ENCODE measurements around the gene ACTR3.

ACTR3 gene

DNA sequence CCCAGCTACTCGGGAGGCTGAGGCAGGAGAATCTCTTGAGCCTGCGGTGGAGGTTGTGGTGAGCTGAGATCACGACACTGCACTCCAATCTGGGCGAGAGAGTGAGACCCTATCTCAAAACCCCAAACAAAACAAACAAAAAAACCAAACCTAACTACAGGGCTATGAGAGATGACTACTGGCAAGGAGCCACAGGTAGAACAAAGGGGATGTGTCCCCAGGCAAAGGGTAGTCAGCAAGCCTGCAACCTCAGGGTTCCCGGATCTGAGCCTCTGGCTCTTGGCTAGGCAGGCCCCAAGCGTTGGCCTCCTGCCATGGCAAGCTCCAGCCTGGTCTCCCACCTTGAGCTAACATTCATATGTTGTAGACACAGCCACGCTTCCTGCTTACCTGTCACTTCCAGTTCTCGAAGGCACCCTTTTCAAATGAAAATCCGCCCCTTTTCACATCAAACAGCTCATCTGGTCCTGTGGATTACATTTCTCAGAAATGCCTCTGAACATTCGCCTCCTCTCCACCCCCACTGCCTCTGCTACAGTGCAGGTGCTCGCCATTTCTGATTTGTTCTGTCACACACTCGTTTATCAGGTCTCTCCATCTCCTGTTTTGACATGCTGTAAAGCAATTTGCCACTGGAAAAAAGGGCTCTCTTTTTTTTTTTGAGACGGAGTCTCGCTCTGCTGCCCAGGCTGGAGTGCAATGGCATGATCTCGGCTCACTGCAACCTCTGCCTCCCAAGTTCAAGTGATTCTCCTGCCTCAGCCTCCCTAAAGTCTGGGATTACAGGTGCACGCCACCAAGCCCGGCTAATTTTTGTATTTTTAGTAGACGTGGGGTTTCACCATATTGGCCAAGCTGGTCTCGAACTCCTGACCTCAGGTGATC is 13.1 kb upstream of the ACTR3 start:
- peak; percentile 88 for DNase-seq (ENCODE audit: low spot score)

DNA sequence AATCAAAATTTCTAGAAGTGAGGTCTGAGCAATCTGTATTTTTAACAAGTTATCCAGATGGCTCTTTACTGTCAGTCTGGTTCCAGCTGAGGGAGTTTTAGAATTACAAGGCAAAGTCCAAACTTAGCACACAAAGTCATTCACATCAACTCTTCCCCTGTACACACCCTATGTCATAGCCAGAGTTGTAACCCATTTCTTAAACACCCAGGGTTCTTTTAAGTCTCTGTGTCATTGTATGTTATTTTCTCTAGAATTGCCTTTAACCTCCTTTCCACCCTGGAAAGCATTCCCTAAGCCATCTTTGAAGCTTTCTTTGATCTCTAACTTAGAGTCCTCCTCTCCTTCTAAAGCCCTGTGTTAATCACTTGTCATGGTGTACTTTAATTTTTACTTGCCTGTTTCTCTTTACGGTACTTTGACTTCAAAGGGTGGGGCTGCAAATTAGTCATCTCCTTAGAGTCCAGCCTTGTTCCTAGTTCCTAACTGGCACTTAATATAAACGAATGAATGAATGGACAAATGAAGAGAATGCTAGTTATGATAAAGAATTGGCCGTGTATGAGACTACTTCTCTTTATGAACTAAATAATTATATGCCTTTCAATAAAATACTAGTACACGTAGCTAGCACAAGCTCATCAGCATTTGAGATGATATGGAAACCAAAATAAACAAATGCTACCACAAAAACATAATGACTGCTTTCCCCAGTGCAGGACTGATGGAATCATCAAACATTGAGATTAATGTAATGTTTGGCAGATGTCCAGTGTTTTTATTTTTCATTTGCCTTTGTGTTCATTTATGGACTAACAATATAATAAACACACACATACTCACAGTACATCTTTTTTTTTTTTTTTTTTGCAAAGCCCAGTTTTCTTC is 11.9 kb upstream of the ACTR3 start:
- no peak for DNase-seq (ENCODE audit: low spot score)

DNA sequence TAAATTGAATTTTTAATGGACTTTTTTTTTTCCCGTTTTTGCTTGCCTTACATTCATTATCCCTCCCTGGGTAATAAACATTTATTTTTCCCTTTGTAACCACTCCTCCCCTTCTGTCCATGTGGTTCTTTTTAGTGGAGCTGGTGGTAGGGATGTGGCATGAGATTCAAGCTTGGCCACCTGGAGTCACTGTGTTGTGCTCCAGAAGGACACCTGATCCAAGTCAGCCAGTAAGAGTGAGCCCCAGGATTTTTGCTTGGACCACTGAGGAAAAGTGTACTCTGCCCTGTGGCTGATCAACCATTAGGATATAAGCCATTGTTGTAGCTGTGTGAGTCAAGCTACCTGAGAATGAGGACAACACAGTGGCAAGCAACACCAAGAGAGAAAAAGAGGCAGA is 11.1 kb upstream of the ACTR3 start:
- no peak for DNase-seq (ENCODE audit: low spot score)

DNA sequence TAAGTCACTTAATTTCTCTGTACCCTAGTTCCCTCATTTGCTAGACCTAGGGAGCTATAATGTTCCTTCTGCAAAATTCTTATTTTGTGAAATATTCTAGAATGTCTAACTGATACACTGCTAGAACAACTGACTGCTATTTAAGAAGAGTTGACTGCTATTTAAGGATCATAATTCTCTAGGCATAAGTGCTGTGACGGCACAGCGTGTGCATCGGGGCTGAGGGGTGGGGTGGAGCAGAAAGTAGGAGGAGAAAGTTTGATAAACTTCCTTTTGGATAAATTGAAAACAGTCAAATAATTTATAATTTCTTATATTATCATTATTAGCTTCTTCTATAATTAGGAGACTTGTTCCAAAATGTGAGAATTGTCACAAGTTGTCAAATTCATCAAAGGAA is 10.4 kb upstream of the ACTR3 start:
- no peak for DNase-seq (ENCODE audit: low spot score)

DNA sequence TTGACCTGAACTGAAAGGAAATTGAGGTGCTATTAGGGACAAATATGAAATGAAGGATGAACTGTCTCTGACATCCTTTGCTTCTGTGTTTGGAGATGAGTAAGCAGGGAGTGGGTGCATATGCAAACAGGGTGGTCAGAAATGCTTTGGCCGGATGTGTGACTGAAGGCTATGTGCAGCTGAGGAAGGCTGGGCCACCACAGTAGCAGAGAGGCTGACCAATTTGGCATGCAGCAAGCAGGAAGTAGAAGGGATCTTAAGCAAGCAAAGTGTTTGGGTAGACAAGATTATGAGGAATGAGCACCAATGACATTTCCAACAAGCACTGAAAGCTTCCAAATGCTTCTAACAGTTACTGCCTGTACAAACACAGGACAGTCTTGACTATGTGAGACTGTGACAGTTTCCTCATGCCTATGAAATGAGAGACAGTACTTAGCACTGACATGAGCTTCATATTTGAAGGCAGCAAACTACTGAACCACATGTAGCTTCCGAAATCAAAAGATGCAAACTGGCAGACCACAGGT is 3.3 kb upstream of the ACTR3 start:
- DNase-seq (ENCODE audit: low spot score) = peak; percentile 47

DNA sequence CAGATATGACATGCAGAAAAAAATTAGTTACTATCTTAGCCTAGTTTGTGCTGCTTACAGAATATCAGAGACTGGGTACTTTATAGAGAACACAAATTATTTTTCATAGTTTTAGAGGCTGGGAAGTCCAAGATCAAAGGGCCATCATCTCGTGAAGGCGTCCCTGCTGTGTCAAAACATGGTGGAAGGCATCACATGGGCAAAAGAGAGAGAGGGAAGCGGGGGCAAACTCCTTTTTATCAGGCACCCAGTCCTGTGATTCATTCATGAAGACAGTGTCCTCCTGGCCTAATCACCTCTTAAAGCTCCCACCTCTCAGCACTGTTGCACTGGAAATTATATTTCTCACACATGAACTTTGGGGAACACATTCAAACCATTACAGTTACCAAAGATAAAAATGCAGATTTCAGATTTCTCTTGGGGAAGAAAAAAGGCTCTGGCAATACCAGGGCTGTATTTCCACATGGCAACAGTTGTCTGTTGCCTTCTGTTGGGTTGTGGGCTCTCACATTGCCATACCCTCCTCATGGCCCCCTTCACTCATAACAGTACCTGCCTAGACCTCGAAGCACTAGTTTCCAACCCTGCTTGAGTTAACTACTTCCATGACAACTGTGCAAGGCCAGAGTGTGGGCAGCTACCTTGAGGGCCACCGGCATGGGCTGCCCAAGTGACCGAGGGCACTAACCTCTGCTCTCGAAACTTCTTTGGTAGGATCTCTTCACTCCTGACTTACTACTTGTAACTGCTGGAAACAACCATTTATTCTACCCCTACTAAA is 2.7 kb upstream of the ACTR3 start:
- no peak for DNase-seq (ENCODE audit: low spot score)

DNA sequence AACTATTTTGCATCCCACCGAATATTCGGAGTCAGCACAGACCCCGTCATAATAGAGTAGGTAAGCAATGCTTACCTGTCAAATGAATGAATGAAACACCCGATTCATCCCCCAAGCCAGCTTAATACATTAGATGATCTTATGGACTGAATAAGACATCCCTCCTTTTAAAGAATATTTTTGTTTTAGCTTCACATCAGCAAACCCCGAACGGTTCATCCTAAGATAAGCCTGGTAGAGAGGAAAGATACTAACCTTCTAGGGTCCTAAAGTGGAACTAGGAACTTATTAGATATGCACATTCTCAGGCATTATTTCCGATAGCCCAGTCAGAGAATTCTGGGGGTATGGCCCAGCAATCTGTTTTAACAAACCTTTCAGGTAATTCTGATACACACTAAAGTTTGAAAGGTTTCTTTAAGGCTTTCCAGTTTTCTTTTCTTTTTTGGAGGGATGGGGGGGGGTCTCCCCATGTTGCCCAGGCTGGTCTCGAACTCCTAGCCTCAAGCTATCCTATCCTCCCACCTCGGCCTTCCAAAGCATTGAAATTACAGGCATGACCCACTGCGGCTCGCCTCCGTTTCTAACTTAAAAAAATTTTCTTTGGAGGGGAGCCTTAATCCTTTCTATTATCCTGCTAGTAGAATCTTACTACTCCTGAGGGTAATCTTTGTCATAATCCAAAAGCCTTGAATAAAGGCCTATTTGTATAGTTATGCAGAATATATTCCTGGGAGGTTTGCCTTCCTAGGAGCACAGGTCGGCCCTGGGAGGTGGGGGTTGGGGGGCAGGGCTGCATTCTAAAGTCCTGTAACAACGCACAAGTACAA is 1.0 kb upstream of the ACTR3 start:
- DNase-seq (ENCODE audit: low spot score) = no peak

DNA sequence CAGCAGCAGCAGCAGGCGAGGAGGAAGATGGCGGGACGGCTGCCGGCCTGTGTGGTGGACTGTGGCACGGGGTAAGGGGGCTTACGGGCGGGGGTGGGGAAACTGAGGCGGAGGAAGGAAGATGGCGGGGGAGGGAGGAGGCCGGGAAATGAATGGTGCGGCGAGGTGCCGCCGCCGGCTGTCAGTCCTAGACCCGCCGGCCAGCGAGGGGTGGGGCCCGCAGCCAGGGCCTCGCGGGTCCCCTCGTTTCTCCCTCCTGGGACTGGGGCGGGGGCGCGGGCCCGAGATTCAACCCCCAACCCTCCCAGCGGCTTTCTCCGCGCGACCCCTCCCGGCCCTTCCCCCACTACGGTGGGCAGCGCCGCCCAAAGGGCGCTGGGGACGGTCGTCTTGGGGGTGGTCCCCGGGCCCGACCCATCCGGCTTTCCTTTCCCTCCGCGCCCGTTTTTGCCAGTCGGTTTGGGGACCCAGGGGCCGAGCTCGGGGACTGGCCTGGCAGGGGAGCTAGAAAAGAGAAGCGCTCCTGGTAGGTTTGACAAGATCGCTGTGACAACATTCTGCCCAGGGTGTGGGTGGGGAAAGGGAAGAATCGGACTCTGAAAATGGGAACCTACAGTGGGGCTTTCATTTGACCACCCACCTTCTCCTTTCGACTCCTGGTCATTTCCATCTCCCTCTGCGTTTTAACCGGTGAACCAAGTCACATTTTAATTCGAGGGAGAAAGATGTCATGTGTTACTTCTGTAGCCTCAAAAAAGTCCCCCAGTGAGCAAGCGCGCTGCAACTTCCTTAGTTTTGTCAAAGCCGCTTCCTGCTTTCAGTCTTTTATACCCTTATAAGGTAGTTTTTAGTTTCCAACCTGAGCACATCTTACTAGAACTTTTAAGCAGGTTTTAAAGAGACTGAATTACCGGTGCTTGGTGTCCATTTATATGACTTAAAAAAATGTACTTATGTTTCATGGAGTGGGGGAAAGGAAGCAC is 655 bp downstream of the ACTR3 start:
- DNase-seq (ENCODE audit: low spot score) = peak; percentile 82

DNA sequence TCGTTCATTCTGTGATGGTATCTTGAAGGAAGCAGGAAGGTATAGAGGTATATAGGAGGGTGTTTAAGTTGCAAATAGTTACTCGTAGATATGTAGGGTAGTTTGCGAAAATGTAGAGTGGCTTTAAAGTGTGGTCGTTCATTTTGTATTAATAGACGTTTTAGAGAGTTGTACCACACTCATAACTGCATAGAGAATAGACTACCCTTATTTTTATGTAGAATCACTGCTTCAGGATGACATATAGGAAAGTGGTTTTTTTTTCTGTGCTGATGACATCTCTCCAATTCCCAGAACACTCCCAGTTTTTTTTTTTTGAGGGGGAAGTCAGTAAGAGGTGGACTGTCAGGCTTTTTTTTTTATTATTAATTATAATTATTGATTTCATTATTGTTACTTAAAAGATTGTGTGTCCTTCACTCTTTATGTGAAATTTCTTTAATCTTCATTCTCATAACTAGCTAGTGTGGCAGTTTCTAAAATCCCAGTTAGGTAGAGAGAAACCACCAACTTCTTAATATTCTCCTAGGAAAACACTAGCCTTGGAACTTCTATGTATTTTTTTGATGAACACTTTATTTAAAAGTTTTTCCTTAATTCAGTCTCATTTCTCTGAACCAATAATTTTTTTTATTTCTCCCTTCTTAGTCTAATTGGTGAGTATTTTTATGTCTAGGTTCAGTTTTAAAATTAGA is 1.5 kb downstream of the ACTR3 start:
- no peak for DNase-seq (ENCODE audit: low spot score)

DNA sequence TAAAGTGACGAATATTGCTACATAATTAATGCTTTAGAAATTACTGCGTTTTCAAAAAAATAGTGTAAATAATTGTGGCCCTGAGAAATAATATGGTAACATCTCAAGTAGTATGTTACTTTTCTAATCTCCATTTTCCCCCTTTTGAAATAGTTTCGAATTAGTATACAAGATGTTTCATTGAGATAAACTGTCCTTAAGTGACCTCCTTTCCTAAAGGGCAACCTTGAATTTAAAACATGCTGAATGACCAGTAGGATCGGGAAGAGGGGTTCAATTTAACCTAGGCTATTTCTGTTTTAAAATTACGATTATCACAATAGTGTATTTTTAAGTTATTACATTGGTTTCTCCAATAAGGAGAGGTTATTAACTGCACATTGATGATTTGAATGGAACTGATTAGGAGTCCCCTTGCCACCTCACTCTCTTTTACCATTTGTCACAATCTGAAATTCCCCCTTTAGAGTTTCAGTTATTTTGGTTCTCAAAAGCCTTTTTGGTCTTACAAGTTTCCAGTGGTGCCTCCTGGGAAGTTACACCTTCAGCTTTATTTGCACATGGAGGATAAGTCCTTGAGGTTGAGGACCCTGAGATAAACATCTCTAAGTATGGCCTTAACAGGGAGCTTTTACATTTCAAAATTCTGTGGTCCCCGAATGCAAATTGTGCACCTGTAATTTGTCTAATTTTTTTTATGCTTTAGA is 2.3 kb downstream of the ACTR3 start:
- no peak for DNase-seq (ENCODE audit: low spot score)

DNA sequence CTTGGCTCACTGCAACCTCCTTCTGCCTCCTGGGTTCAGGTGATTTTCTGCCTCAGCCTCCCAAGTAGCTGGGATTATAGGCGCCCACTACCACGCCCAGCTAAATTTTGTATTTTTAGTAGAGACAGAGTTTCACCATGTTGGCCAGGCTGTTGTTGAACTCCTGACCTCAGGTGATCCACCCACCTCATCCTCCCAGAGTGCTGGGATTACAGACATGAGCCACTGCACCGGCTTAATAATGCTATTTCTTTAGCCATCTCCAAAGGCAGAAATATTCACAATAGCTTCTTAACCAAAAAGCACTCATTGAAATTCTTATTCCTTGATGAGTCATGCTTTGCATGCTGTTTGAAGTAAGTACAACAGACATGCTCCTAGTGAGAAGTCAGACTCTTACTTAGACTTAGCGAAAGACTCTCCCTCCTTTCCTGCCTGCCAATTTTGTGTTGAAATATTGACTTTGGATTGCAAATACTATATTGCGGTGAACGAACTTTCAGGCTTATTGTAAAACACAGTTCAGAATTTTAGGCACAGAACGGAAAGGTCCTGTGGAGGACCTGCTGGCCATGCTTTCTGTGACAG is 4.4 kb downstream of the ACTR3 start:
- DNase-seq (ENCODE audit: low spot score) = peak; percentile 49

DNA sequence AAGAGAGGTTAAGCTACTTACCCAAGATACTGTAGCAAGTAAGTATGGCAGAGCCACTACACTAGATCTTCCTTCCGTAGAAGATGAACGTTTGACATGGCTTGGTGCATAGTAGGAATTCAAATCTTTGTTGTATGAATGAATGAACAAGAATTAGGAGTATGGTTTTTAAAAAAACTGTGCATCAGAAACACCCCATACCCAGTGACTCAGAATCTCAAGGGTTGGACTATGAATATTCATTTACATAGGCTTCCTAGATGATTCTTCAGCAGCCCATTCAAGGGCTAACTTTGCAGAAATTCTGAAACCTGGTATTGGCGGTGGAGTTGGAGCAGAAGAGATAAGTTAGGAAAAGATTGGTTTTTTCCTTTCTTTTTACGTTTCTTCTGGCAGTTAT is 5.4 kb downstream of the ACTR3 start:
- DNase-seq (ENCODE audit: low spot score) = no peak

DNA sequence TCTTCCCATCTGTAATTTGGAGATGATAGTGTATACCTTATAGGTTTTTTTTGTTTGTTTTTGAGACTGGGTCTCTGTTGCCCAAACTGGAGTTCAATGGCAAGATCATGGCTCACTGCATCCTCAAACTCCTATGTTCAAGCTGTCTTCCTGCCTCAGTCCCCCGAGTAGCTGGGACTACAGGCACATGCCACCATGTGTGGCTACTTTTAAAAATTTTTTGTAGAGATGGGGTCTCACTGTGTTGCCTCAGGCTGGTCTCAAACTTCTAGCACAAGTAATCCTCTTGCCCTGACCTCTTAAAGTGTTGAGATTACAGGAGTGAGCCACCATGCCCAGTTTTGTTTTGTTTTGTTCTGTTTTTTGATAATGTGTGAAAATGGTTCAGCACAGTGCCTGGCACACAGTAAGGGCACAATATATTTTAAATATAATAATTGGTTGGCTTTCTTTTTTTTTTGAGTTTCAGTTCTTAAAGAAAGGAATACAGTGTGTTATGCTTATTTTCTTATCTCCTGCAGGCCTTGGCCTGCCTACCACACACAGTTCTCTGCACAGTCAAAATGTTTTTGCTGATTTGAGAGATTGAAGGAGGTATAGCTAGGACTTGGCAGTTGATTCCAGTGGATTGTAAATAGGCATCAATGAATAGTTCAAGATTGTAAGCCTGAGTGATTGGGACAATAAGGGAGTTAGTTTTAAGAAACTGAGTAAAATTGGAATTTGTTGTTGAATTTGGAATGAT is 6.1 kb downstream of the ACTR3 start:
- DNase-seq (ENCODE audit: low spot score) = no peak

DNA sequence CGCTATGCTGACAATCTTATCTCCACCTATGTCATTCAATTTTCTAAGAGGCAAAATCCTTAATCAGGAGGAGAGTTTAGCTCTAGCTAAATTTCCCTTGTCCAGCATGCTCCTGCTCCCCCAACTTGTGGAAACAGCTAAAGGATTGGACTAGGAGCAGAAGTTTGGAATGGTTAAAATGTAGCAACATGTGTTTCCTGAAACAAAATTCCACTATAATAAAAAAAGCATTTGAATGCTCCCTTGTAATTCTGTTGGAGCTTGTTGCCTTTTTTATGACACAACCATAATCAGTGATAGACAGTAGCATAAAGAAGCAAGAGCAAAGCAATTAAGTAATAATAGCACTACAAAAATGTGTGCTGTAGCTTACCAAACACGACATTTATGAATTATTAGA is 6.9 kb downstream of the ACTR3 start:
- no peak for DNase-seq (ENCODE audit: low spot score)

DNA sequence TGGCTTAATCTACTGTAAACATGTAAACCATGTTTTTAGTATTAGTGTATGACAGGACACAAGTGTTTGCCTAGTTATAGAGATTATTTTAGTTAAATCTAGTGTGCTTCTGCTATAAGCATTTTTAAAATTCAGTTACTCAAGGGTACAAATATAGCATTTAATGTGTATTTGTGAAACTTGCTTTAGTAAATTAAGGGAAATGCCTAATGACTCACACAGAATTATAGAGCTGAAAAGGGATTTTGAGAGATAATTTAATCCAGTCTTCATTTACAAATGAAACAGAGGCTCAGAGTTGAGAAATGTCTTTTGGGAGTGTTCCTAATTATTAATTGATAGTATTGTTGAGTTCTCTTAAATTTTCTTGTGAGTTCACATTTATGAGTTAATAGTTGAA is 8.2 kb downstream of the ACTR3 start:
- DNase-seq (ENCODE audit: low spot score) = no peak

DNA sequence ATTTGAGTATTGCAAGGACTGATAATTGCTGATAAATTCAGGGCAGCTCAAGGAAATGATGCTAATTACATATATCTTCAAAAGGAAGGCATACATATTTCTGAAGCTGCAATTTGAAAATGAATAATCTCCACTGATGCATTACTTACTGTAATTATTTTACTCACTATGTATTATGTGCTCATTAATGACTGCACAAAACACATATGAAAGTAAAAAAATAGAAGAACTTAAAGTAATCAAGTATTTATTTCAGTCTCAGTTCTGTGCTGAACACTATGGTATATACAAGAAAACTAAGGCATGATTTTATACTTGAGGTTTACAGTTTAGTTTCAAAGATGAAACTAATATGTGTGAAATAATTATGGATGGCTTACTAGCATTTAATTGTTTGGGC is 9.3 kb downstream of the ACTR3 start:
- DNase-seq (ENCODE audit: low spot score) = no peak

DNA sequence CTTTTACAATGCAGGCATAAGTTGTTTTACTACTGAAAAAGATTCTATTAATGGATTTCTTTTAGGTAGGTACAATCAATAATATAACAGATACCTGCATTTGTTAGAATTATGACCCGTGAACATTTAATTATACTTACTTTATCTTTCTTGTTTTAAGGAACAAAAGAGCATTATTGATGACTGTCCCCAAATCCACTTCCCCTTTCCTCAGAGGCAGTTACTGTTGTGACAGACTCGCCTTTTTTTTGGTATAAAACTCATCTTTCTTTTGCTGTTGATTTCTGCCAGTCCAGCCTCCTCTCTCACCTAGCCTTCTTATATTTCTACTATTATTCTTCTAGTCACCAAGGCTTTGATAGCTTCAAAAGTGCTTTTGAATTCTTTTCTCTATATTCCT is 12.1 kb downstream of the ACTR3 start:
- no peak for DNase-seq (ENCODE audit: low spot score)

DNA sequence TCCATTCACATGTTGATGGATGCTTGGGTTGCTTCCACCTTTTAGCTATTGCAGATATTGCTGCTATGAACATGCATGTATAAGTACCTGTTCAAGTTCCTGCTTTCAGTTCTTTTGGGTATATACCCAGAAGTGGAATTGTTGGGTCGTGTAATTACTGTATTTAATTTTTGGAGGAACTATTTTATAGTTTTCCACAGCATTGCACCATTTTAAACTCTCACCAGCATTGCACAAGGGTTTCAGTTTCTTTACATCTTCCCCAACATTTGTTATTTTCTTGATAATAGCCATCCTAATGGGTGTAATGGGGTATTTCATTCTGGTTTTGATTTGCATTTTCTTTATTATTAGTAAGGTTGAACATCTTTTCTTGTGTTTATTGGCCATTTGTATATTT is 16.0 kb downstream of the ACTR3 start:
- no peak for DNase-seq (ENCODE audit: low spot score)

All from CD4-positive, alpha-beta T cell treated with Interleukin-2 at 100 ng/mL for 4 hours (primary cell).